Nephron progenitor cell (in vitro differentiated cells): Measurements from ENCODE around the gene UCK2.

Experiments
- DNase-seq: peaks from one replicate; pipeline ENCODE4 v3.0.0; 2021
- H3K27ac Mint-ChIP-seq: 2 replicates; pipeline ENCODE4 v1.8.0; 2021; ENCODE audit warnings: mild to moderate bottlenecking, moderate library complexity, mixed read lengths
- H3K27me3 Mint-ChIP-seq: 2 replicates; pipeline ENCODE4 v1.8.0; 2021; ENCODE audit warnings: mild to moderate bottlenecking, low read depth, mixed read lengths; ENCODE audit not compliant: poor library complexity
- H3K36me3 Mint-ChIP-seq: 2 replicates; pipeline ENCODE4 v1.8.0; 2021; ENCODE audit warnings: low read depth, mixed read lengths
- H3K4me1 Mint-ChIP-seq: 2 replicates; pipeline ENCODE4 v1.8.0; 2021; ENCODE audit warnings: mixed read lengths
- H3K4me3 Mint-ChIP-seq: 2 replicates; pipeline ENCODE4 v1.8.0; 2021; ENCODE audit warnings: mild to moderate bottlenecking, moderate library complexity, mixed read lengths
- H3K9me3 Mint-ChIP-seq: 2 replicates; pipeline ENCODE4 v1.8.0; 2021; ENCODE audit warnings: mild to moderate bottlenecking, moderate library complexity, mixed read lengths
- CTCF ChIP-seq: fragments of 200-600 bp; sonication (generic); IDR thresholded peaks from 2 replicates; pipeline ENCODE4 v1.5.0; 2021; ENCODE audit warnings: antibody characterized with exemption

Gene UCK2

GRCh38 chr1:165933446-165934170, 106.2 kb downstream of the UCK2 start:
- no peak overlapping the region for H3K27ac Mint-ChIP-seq
- no peak overlapping the region for H3K4me3 Mint-ChIP-seq
- TF ChIP-seq CTCF = no peak
- no peaks in the 10 kb centered on the region for H3K9me3 Mint-ChIP-seq
- H3K27me3 Mint-ChIP-seq = peaks cover 7% of the 10 kb centered on the region
- no peaks in the 10 kb centered on the region for H3K4me1 Mint-ChIP-seq
- H3K36me3 Mint-ChIP-seq = no peaks in the 10 kb centered on the region
- DNase-seq = no peak

- no peak overlapping the region for H3K27ac Mint-ChIP-seq
- DNase-seq = no peak
- no peaks in the 10 kb centered on the region for H3K36me3 Mint-ChIP-seq
- no peaks in the 10 kb centered on the region for H3K4me1 Mint-ChIP-seq
- no peaks in the 10 kb centered on the region for H3K9me3 Mint-ChIP-seq
- H3K27me3 Mint-ChIP-seq = peaks cover 7% of the 10 kb centered on the region
- TF ChIP-seq CTCF = no peak
- H3K4me3 Mint-ChIP-seq = no peak overlapping the region
These were observed 109.1 kb downstream of the UCK2 start for GRCh38 chr1:165936542-165936941.

DNA sequence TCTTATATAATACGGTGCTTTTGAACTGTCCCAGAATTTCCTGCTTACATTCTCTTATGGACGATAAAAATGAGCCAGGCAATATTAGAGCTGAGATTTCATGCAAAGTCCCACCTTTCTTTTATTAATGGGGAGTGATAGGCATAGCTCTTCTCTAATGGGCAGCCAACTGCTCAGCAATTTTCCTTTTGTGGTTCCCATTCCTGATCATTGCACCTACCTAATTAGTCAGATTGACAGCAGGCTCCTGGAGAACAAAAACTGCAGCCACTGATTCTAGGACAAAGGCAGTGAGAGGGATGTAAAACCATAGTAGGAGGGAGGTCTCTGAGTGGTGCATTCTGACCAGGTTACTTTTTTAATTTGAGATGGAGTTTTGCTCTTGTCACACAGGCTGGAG, 110.4 kb downstream of the UCK2 start:
- Mint-ChIP-seq H3K4me1 (no peaks in the 10 kb centered on the region), H3K9me3 (no peaks in the 10 kb centered on the region), H3K27ac (no peak overlapping the region), H3K4me3 (no peak overlapping the region), H3K36me3 (no peaks in the 10 kb centered on the region), H3K27me3 (peaks cover 11% of the 10 kb centered on the region)
- DNase-seq = no peak
- no peak for TF ChIP-seq CTCF

DNA sequence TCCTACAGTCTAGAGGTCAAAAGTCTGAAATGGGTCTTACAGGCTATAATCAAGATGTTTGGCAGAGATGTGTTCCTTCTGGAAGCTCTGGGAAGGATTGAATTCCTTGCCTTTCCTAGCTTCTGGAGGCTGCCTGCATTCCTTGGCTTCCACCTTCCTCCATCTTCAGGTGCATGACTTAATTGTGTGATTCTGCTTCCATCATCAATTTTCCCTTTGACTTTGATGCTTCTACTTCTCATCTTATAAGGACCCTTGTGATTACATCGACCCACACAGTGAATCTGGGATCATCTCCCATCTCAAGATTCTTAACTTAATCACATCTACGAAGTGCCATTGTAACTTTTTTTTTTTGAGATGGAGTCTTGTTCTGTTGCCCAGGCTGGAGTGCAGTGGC, 111.4 kb downstream of the UCK2 start:
- no peaks in the 10 kb centered on the region for H3K9me3 Mint-ChIP-seq
- no peak overlapping the region for H3K4me3 Mint-ChIP-seq
- DNase-seq = no peak
- H3K36me3 Mint-ChIP-seq = no peaks in the 10 kb centered on the region
- no peaks in the 10 kb centered on the region for H3K4me1 Mint-ChIP-seq
- TF ChIP-seq CTCF = no peak
- no peak overlapping the region for H3K27ac Mint-ChIP-seq
- H3K27me3 Mint-ChIP-seq = peaks cover 15% of the 10 kb centered on the region

- no peak for TF ChIP-seq CTCF
- Mint-ChIP-seq H3K4me3 (no peak overlapping the region), H3K9me3 (no peaks in the 10 kb centered on the region), H3K4me1 (no peaks in the 10 kb centered on the region), H3K27me3 (peaks cover 21% of the 10 kb centered on the region), H3K36me3 (no peaks in the 10 kb centered on the region), H3K27ac (no peak overlapping the region)
- DNase-seq = no peak
These were observed 114.1 kb downstream of the UCK2 start for GRCh38 chr1:165941531-165941930.

DNA sequence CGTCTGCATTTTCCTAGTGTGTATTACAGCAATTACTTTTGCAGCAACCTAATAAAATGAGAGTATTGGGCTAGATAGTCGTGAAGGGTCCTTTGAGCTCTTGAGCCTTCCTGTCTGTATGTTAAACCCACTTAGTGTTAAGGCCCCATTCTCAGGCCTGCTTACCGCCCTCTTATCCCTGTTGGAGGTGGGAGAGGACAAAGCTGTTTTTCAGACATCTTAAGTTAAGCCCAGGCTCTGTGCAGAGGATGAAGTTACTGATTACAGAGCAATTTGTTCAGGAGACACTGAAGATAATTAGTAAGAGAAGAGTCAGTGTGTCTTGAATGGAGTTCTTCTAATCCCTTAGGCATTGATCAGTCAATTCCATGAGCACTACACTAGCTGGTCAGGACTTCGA, 114.6 kb downstream of the UCK2 start:
- Mint-ChIP-seq H3K27ac (no peak overlapping the region), H3K36me3 (no peaks in the 10 kb centered on the region), H3K4me3 (no peak overlapping the region), H3K9me3 (no peaks in the 10 kb centered on the region), H3K27me3 (peaks cover 21% of the 10 kb centered on the region), H3K4me1 (no peaks in the 10 kb centered on the region)
- DNase-seq = no peak
- no peak for TF ChIP-seq CTCF
